HG02840 (cell line): ENCODE measurements around the gene CNPY1.

Experiments used
- ATAC-seq: cut with Tn5 transposase; IDR thresholded peaks from one replicate; pipeline ENCODE4 v1.9.1; 2021; ENCODE audit warnings: mild to moderate bottlenecking, moderate library complexity, moderate number of reproducible peaks; ENCODE audit not compliant: unreplicated experiment, low FRiP score

Gene CNPY1

GRCh38 chr7:155458878-155459699 lies 87.3 kb downstream of the CNPY1 start:
- no peak for ATAC-seq

- no peak for ATAC-seq
Measured at GRCh38 chr7:155458111-155458877, 88.1 kb downstream of the CNPY1 start, which contains the start of gene EN2. EN2 (plus strand) TSS chr7:155458129; CDS start chr7:155458378, 249 bp downstream.

- no peak for ATAC-seq
Measured at GRCh38 chr7:155457544-155458110, 88.7 kb downstream of the CNPY1 start.

GRCh38 chr7:155456738-155457543 lies 89.4 kb downstream of the CNPY1 start:
- ATAC-seq, result no peak

GRCh38 chr7:155455776-155456737 lies 90.3 kb downstream of the CNPY1 start:
- no peak for ATAC-seq

- ATAC-seq, result no peak
Measured at GRCh38 chr7:155455132-155455693, 91.1 kb downstream of the CNPY1 start.

- ATAC-seq, result no peak
Measured at GRCh38 chr7:155454183-155455112, 91.9 kb downstream of the CNPY1 start.

- ATAC-seq, result no peak
Measured at GRCh38 chr7:155453296-155454182, 92.8 kb downstream of the CNPY1 start.

GRCh38 chr7:155452505-155453295 lies 93.7 kb downstream of the CNPY1 start:
- ATAC-seq, result no peak

GRCh38 chr7:155451840-155452239 lies 94.5 kb downstream of the CNPY1 start:
- no peak for ATAC-seq
